ENCODE results near the gene SFTA2. TPM values are rescaled to one million over a fixed set of nuclear protein-coding genes. Genes with fewer than 3 reads are reported as not detected.

SFTA2 gene
- total and polyA plus RNA-seq, 9 of the 15 experiments (the other 6 are each of a cell fraction or from before 2014, with no cell fraction given): not detected

DNA sequence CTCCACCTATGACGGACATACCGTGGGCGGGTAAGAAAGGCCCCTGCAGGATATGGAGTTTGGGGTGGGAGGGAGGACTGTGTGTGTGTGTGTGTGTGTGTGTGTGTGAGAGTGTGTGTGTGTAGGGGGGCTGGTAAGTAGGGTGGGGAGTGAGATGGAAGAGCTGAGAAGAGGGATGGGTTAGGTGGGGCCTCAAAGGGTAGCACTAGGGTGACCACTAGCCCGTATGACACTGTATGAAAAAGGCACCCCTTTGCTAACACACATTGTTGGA lies 40.6 kb downstream of the SFTA2 start:
- Histone ChIP-seq H3K9me3 (replicated peaks; ENCODE audit: control insufficient read depth, insufficient read depth, low read depth, low read length) (no peaks in the 10 kb centered on the region), H2AFZ (ENCODE audit: low read depth, low read length) (no peak overlapping the region), H3K79me2 (ENCODE audit: control insufficient read depth, insufficient read depth, low read length) (peaks cover 25% of the 10 kb centered on the region), H3K27ac (ENCODE audit: extremely low read depth, low read depth, low read length) (no peak overlapping the region), H3K9ac (ENCODE audit: insufficient read depth in 1 of 2, low read depth in 2 of 2, low read length in 2 of 2) (no peak overlapping the region), H3K9me1 (ENCODE audit: control insufficient read depth, insufficient read depth, low read length) (peaks cover under 1% of the 10 kb centered on the region), H3K4me3 (no peak overlapping the region), H3K27me3 (ENCODE audit: control insufficient read depth in 2 of 2, insufficient read depth in 2 of 2, low read length in 2 of 2) (no peaks in the 10 kb centered on the region), H3K4me1 (replicated peaks in 1 of 2; ENCODE audit: control insufficient read depth in 2 of 2, insufficient read depth in 2 of 2, low read length in 2 of 2) (peaks cover 11 to 24% of the 10 kb centered on the region in 2 experiments), H3K4me2 (ENCODE audit: insufficient read depth, low read length) (no peak overlapping the region), H3K36me3 (ENCODE audit: control insufficient read depth, insufficient read depth, low read length) (peaks cover 68% of the 10 kb centered on the region), H4K20me1 (replicated peaks; ENCODE audit: control insufficient read depth, insufficient read depth, low read length) (peaks cover 6% of the 10 kb centered on the region)
- in situ Hi-C loops (cut with MboI) (no loop called here), intact Hi-C loops (cut with micrococcal nuclease) (no loop called here)
- ATAC-seq (no peak), FAIRE-seq (no peak), DNase-seq (ENCODE audit: extremely low read depth in 1 of 4, low spot score in 3 of 4) (no peak)
- no TSS peak for BruUV-seq (replicated peaks)
- CTCF ChIA-PET (ENCODE audit: low intra/inter-chr PET ratio): no interaction called here
- POLR2A ChIA-PET: interaction anchor here (0.7 to 1.9 kb wide), 3 partner anchors 10 to 19 kb away, joined by 3 to 8 read pairs (median 4); no protein-coding TSS in a partner anchor
- TF ChIP-seq YBX1 (IDR thresholded peaks at IDR 0.05) (no peak), PTTG1 (tag; IDR thresholded peaks at IDR 0.05; ENCODE audit: low read depth) (no peak), GTF2F1 (IDR thresholded peaks at IDR 0.05; ENCODE audit: low read depth, low read length) (no peak), CCAR2 (IDR thresholded peaks at IDR 0.05; ENCODE audit: low read depth, low read length) (no peak), EGR1 (conservative IDR thresholded peaks at IDR 0.05) (peak; percentile 68)
- TF ChIP-seq, protein P1, sequence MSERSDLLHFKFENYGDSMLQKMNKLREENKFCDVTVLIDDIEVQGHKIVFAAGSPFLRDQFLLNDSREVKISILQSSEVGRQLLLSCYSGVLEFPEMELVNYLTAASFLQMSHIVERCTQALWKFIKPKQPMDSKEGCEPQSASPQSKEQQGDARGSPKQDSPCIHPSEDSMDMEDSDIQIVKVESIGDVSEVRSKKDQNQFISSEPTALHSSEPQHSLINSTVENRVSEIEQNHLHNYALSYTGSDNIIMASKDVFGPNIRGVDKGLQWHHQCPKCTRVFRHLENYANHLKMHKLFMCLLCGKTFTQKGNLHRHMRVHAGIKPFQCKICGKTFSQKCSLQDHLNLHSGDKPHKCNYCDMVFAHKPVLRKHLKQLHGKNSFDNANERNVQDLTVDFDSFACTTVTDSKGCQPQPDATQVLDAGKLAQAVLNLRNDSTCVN (CRISPR knock-in tag; IDR thresholded peaks at IDR 0.05): 0 out of 2 replicates have a peak, but pooled peaks have one; percentile 50
- 74% methylated on average over 4 of the region's 4 CpGs for WGBS (ENCODE audit: insufficient coverage, low coverage, missing lambda C conversion rate)

Data from K562 (cell line).